Measurements from ENCODE around the gene DPM2.

DPM2 gene

DNA sequence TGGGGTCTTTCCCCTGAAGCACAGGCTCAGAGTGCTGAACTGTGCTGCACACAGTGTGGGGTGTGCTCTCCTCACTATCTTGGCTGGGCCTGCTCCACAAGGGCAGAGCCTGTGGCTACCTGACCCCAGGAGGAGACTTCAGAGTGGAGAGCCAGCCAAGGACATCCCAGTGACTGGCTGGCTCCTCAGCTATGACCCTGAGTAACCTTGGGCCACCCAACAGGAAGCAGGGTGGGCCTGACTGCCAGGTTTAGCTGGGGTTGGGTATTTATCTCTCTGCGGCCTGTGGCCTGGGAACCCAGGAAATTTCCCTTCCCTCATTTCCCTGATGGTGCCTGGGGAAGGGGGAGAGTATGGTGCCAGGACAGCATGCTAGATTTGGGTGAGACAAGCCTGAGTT is 45.3 kb upstream of the DPM2 start:
- peaks cover 0 to 2% of the 10 kb centered on the region in 2 donors for H3K36me3 ChIP-seq (replicated peaks in 1 of 2; ENCODE audit: control insufficient read depth in 2 of 2, insufficient read depth in 2 of 2, low read length in 2 of 2)
- DNase-seq (ENCODE audit: low spot score): no peak
- H2AFZ ChIP-seq (ENCODE audit: low read length): no peak overlapping the region
- H4K91ac ChIP-seq (ENCODE audit: low read depth, low read length, poor library complexity): peak overlapping the region; percentile 39
- H3K4me1 ChIP-seq (ENCODE audit: control insufficient read depth in 2 of 2, insufficient read depth in 1 of 2, low read depth in 1 of 2, low read length in 2 of 2): peaks cover 15 to 17% of the 10 kb centered on the region in 2 donors
- H3K9ac ChIP-seq (ENCODE audit: low read depth, low read length, poor library complexity): no peak overlapping the region
- H2BK12ac ChIP-seq (ENCODE audit: low read length): peak overlapping the region; percentile 47
- H2BK120ac ChIP-seq (ENCODE audit: low read depth, low read length): peak overlapping the region; percentile 85
- H3K79me1 ChIP-seq (ENCODE audit: low read depth, low read length): no peaks in the 10 kb centered on the region
- no peaks in the 10 kb centered on the region for H3K27me3 ChIP-seq (ENCODE audit: control insufficient read depth in 3 of 3, insufficient read depth in 3 of 3, low read depth in 1 of 3, low read length in 3 of 3)
- H2BK15ac ChIP-seq (ENCODE audit: low read length): peak overlapping the region; percentile 71
- no peak overlapping the region for H2BK5ac ChIP-seq (ENCODE audit: low read length)
- peak overlapping the region; percentile 43 for H2AK5ac ChIP-seq (ENCODE audit: low read depth, low read length)
- H3K4ac ChIP-seq (ENCODE audit: low read length): peak overlapping the region; percentile 8
- no peaks in the 10 kb centered on the region for H3K9me3 ChIP-seq (replicated peaks in 1 of 2; ENCODE audit: control insufficient read depth in 2 of 2, insufficient read depth in 1 of 2, low read depth in 1 of 2, low read length in 2 of 2)
- no peak overlapping the region for H3K23ac ChIP-seq (ENCODE audit: low read depth, low read length, poor library complexity)
- no peak overlapping the region for H3K14ac ChIP-seq (ENCODE audit: low read length)
- H3K4me3 ChIP-seq (ENCODE audit: low read length in 2 of 2): no peak overlapping the region
- no CpG with 5 or more reads among the region's 1 CpG for WGBS, 2 donors (ENCODE audit: extremely low coverage in 2 of 2, insufficient read length in 2 of 2, insufficient replicate concordance in 1 of 2)
- H4K8ac ChIP-seq (ENCODE audit: low read depth, low read length): no peak overlapping the region
- H3K18ac ChIP-seq (ENCODE audit: low read length): peak overlapping the region; percentile 57
- H3K27ac ChIP-seq (replicated peaks; ENCODE audit: low read length): no peak overlapping the region
- H3K4me2 ChIP-seq (ENCODE audit: insufficient read depth, low read length, poor library complexity, severe bottlenecking): no peak overlapping the region

DNA sequence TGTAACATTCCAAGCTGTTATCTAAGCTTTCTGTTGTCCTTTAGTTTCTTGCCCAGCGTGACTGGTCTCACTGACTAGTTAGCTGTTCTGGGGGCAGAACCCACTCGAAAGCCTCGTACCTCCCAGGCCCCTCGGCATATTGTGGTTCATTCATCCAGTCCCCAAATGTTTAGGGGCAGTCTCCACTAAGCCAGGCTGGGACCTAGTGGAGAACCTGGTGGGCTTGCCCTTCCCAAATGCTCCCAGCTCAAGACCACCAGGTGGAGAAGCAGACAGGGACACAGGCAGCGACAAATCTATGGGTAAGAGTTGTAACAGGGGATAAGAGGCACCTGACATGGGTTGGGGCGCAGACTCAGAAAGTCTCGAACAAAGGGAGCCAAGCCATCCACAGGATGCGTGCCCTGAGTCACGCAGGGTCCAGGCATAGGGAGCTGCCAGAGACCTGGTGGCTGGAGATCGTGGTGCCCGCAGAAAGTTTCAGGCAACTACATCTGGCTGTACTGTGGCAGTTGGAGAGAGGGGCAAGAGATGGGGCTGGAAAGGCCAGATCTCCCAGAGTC is 44.0 kb upstream of the DPM2 start:
- Histone ChIP-seq H3K79me1 (ENCODE audit: low read depth, low read length) (no peaks in the 10 kb centered on the region), H3K4me3 (ENCODE audit: low read length in 2 of 2) (peak overlapping the region; percentile 23 to 76), H2BK12ac (ENCODE audit: low read length) (peak overlapping the region; percentile 76), H2AK5ac (ENCODE audit: low read depth, low read length) (peak overlapping the region; percentile 43), H3K4ac (ENCODE audit: low read length) (no peak overlapping the region), H3K4me1 (ENCODE audit: control insufficient read depth in 2 of 2, insufficient read depth in 1 of 2, low read depth in 1 of 2, low read length in 2 of 2) (peaks cover 25 to 26% of the 10 kb centered on the region in 2 donors), H2AFZ (ENCODE audit: low read length) (peak overlapping the region; percentile 98), H2BK120ac (ENCODE audit: low read depth, low read length) (peak overlapping the region; percentile 25), H3K18ac (ENCODE audit: low read length) (peak overlapping the region; percentile 91), H2BK5ac (ENCODE audit: low read length) (peak overlapping the region; percentile 13), H4K8ac (ENCODE audit: low read depth, low read length) (peak overlapping the region; percentile 0), H3K4me2 (ENCODE audit: insufficient read depth, low read length, poor library complexity, severe bottlenecking) (peak overlapping the region; percentile 38), H3K27ac (replicated peaks; ENCODE audit: low read length) (peak overlapping the region; percentile 90), H2BK15ac (ENCODE audit: low read length) (peak overlapping the region; percentile 65), H3K36me3 (replicated peaks in 1 of 2; ENCODE audit: control insufficient read depth in 2 of 2, insufficient read depth in 2 of 2, low read length in 2 of 2) (peaks cover 0 to 3% of the 10 kb centered on the region in 2 donors), H3K23ac (ENCODE audit: low read depth, low read length, poor library complexity) (peak overlapping the region; percentile 38), H3K14ac (ENCODE audit: low read length) (peak overlapping the region; percentile 89), H3K9me3 (replicated peaks in 1 of 2; ENCODE audit: control insufficient read depth in 2 of 2, insufficient read depth in 1 of 2, low read depth in 1 of 2, low read length in 2 of 2) (no peaks in the 10 kb centered on the region), H3K9ac (ENCODE audit: low read depth, low read length, poor library complexity) (peak overlapping the region; percentile 68), H4K91ac (ENCODE audit: low read depth, low read length, poor library complexity) (peak overlapping the region; percentile 95), H3K27me3 (ENCODE audit: control insufficient read depth in 3 of 3, insufficient read depth in 3 of 3, low read depth in 1 of 3, low read length in 3 of 3) (no peaks in the 10 kb centered on the region)
- no CpG with 5 or more reads among the region's 11 CpGs for WGBS, 2 donors (ENCODE audit: extremely low coverage in 2 of 2, insufficient read length in 2 of 2, insufficient replicate concordance in 1 of 2)
- no peak for DNase-seq (ENCODE audit: low spot score)

DNA sequence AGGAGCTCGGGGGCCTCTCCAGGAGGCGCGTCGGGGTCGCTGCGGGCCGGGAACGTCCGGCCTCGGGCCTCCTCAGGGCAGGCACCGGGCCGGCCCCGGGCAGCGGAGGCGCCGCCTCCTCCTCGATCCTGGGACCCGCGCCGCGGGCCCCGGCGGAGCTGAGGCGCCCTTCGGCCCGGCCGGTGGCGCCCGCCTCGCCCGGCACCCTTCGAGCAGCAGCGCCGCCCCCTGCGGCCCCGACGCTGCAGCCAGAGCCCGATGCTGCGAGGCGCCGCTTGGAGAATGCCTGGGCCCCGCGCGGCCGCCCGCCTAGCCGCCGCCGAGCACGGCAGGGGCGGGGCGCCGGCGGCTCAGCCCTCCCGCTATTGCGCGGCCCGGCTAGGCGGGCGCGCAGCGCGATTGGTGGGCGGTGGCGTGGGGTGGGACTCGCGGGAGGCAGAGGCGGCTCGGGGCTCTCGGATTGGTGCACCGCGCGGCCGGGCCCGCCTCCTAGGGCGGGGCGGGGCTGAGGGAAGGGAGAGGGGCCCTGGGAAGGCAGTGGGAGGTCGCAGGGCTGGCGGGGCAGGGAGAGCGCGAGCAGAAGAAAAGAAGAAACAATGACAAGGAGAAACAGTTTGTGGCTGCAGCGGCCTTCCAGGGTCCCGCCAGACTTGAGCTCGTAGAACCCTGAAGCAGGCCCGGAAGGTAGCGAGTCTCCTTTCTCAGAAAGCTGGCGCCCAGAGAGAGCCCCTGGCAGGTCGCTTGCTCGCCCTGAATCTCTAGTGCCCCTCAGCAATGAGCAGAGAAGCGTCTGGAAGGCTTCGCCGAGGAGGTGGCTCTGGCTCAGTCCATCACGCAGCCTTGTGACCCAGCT is 43.3 kb upstream of the DPM2 start, which contains the start of gene EEIG1:
Gene EEIG1, minus strand, starts transcription at position 284 of the 853 bp plus-strand sequence. CDS start 852 bp downstream, outside the sequence.
- peak within 1 kb of the TSS; percentile 0 for H4K8ac ChIP-seq (ENCODE audit: low read depth, low read length)
- peak within 1 kb of the TSS; percentile 77 for H3K23ac ChIP-seq (ENCODE audit: low read depth, low read length, poor library complexity)
- no peaks in the 10 kb centered on the region for H3K27me3 ChIP-seq (ENCODE audit: control insufficient read depth in 3 of 3, insufficient read depth in 3 of 3, low read depth in 1 of 3, low read length in 3 of 3)
- H2BK5ac ChIP-seq (ENCODE audit: low read length): peak within 1 kb of the TSS; percentile 61
- peaks cover 0 to 9% of the 10 kb centered on the region in 2 donors for H3K36me3 ChIP-seq (replicated peaks in 1 of 2; ENCODE audit: control insufficient read depth in 2 of 2, insufficient read depth in 2 of 2, low read length in 2 of 2)
- H3K4ac ChIP-seq (ENCODE audit: low read length): peak within 1 kb of the TSS; percentile 57
- WGBS, 2 donors (ENCODE audit: extremely low coverage in 2 of 2, insufficient read length in 2 of 2, insufficient replicate concordance in 1 of 2): no CpG with 5 or more reads among the region's 93 CpGs
- H3K27ac ChIP-seq (replicated peaks; ENCODE audit: low read length): peak within 1 kb of the TSS; percentile 90
- no peaks in the 10 kb centered on the region for H3K79me1 ChIP-seq (ENCODE audit: low read depth, low read length)
- peak within 1 kb of the TSS; percentile 44 for H2AK5ac ChIP-seq (ENCODE audit: low read depth, low read length)
- DNase-seq (ENCODE audit: low spot score): peak; percentile 96
- peak within 1 kb of the TSS; percentile 76 to 93 for H3K4me3 ChIP-seq (ENCODE audit: low read length in 2 of 2)
- H4K91ac ChIP-seq (ENCODE audit: low read depth, low read length, poor library complexity): peak within 1 kb of the TSS; percentile 95
- H3K9ac ChIP-seq (ENCODE audit: low read depth, low read length, poor library complexity): peak within 1 kb of the TSS; percentile 96
- H3K14ac ChIP-seq (ENCODE audit: low read length): peak within 1 kb of the TSS; percentile 89
- H2BK12ac ChIP-seq (ENCODE audit: low read length): peak within 1 kb of the TSS; percentile 76
- H3K18ac ChIP-seq (ENCODE audit: low read length): peak within 1 kb of the TSS; percentile 94
- peaks cover 25 to 30% of the 10 kb centered on the region in 2 donors for H3K4me1 ChIP-seq (ENCODE audit: control insufficient read depth in 2 of 2, insufficient read depth in 1 of 2, low read depth in 1 of 2, low read length in 2 of 2)
- H2AFZ ChIP-seq (ENCODE audit: low read length): peak within 1 kb of the TSS; percentile 98
- H2BK120ac ChIP-seq (ENCODE audit: low read depth, low read length): peak within 1 kb of the TSS; percentile 25
- no peaks in the 10 kb centered on the region for H3K9me3 ChIP-seq (replicated peaks in 1 of 2; ENCODE audit: control insufficient read depth in 2 of 2, insufficient read depth in 1 of 2, low read depth in 1 of 2, low read length in 2 of 2)
- peak within 1 kb of the TSS; percentile 93 for H3K4me2 ChIP-seq (ENCODE audit: insufficient read depth, low read length, poor library complexity, severe bottlenecking)
- H2BK15ac ChIP-seq (ENCODE audit: low read length): peak within 1 kb of the TSS; percentile 65
